Smooth muscle cell of the brain vasculature (primary cell): ENCODE results near the gene ALDH6A1.
"Not testable (repeated sequence)": the region's sequence is repeated elsewhere in the genome, so short reads cannot be mapped to it uniquely, and the experiment has no call there.

Experiments
- DNase-seq: peaks from one replicate; pipeline ENCODE4 v3.0.0-alpha.2; 2012; ENCODE audit warnings: low read depth, low spot score

The ALDH6A1 gene

DNA sequence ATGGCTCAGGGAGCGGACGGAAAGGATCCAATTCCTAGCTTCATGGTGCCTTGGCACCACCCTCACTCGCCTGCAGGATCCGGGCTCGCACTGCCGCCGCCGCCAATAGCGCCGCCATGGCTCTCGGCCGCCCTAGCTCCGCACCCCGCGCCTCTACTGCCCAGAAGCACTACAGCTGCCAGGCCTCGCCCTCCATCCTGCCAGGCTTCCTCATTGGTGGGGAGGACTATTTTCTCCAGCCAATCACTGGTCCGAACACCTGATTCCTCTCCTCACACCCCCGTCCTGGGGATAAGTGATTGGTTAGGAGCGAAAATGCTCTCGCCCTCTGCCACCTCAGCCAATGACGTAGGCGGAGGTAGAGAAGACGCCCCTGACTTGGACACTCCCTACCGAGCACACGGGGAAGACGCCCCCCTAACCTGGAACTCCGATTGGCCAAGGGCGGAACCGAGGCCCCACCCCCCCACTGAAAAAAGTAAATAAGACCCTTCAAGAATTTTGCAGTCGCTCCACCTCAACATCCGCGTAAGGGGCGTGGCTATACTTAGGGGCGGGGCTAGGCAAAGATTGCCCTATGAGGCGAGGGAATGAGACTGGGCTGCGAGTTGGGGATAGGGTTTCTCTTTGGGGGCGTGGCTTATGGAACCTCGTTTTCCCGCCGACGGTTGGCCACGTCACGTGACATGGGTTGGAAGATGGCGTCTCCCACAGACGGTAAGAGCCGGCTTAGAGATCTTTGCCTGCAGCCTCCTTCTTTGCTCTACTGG is at the start of gene ALDH6A1, which contains the start of gene LIN52:
ALDH6A1 (minus strand) TSS at position 177 of the 770 bp plus-strand sequence; CDS start at position 118, 59 bp downstream.
LIN52 (plus strand) TSS at position 680 of the 770 bp plus-strand sequence; CDS start at position 699, 19 bp downstream.
- DNase-seq: peak; percentile 100

GRCh38 chr14:74127634-74128033 is 43.4 kb upstream of the ALDH6A1 start:
- DNase-seq: no peak

GRCh38 chr14:74126315-74127013 is 42.2 kb upstream of the ALDH6A1 start:
- no peak for DNase-seq

DNA sequence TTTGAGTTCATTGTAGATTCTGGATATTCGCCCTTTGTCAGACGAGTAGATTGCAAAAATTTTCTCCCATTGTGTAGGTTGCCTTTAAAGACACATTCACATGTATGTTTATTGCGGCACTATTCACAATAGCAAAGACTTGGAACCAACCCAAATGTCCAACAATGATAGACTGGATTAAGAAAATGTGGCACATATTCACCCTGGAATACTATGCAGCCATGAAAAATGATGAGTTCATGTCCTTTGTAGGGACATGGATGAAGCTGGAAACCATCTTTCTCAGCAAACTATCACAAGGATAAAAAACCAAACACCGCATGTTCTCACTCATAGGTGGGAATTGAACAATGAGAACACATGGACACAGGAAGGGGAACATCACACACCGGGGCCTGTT is 41.2 kb upstream of the ALDH6A1 start:
- not testable (repeated sequence) for DNase-seq

DNA sequence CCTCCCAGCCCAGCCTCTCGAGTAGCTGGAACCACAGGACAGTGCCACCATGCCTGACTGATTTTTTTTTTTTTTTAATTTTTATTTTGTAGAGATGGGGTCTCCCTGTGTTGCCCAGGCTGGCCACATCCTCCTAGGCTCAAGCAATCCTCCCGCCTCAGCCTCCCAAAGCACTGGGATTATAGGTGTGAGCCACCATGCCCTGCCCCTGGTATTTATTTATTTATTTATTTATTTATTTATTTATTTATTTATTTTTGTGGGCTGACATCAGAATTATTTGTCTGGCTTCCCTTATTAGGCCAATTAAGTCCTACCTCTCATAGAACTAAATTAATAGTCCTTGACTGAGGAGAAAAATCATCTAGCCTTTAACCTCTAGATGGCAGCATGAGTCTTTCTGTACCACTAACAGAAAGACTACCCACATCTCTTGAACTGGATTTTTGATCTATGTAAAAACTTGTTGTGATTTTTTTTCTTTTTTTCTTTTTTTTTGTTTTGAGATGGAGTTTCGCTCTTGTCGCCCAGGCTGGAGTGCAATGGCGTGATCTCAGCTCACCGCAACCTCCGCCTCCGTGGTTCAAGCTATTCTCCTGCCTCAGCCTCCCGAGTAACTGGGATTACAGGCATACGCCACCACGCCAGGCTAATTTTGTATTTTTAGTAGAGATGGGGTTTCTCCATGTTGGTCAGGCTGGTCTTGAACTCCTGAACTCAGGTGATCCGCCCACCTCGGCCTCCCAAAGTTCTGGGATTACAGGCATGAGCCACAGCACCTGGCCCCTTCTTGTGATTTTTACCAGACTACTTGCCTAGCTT is 27.4 kb upstream of the ALDH6A1 start:
- peak; percentile 3 for DNase-seq

DNA sequence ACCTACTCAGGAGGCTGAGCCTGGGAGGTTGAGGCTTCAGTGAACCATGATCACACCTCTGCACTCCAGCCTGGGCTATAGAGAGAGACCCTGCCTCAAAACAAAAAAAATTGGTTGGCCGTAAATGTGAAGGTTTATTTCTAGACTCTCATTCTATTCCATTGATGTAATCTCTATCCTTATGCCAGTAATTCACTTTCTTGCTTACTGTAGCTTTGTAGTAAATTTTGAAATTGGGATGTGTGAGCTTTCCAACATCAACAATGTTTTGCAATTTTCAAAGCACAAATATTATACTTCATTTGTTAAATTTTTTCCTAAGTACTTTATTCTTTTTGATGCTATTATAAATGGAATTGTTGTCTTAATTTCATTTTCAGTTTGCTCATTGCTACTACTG is 25.1 kb upstream of the ALDH6A1 start:
- no peak for DNase-seq

- DNase-seq: no peak
These were observed 21.1 kb upstream of the ALDH6A1 start for GRCh38 chr14:74105381-74105780.

- no peak for DNase-seq
These were observed 5.2 kb upstream of the ALDH6A1 start for GRCh38 chr14:74089251-74090020.

DNA sequence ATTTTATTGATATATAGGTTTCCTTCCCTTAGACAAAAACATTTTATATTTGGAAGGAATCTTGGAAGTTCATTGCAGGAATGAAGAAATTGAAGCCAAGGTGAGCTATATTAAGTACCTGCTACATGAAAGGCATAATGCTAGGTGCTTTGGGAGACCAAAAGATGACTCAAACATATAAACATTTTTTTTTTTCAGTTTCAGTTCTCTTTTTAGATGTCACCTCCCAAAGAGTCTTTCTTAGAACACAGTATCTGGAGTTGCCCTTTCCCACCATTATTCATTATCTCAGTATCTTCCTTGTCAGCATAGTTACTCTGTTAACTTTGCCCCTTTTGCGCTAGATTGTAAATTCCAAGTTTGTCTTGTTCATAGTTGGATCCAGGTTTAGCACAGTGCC is 1.6 kb upstream of the ALDH6A1 start:
- no peak for DNase-seq

DNA sequence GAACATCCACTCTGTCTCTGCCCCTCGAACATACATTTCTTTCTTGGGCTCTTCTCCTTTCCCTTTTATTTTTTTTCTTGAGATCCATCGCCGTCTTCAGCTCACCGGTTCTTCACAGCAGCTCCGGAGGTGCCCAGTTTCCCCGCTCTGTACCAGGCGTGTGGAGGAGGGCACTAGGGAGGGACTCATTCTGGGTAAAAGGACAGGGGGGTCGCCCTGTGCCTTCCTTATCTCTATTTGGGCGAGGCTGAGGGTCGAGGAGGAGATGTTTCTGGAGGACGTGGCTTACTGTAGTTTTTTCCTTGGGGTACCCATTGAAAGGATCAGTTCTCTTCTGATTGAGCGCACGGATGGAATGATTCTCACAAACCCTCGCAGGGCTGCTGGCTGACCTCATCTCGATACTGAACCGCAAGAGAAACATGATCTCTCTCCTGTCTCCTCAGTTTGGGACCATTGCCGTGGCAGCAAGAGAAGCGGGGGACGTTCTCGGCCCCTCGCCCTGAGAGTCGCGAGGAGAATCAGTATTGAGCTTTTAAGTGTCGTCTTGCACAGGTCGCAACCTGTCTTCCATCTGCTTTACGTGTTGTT is 889 bp upstream of the ALDH6A1 start:
- no peak for DNase-seq

GRCh38 chr14:74083784-74084276 is 423 bp downstream of the ALDH6A1 start:
- DNase-seq: no peak

DNA sequence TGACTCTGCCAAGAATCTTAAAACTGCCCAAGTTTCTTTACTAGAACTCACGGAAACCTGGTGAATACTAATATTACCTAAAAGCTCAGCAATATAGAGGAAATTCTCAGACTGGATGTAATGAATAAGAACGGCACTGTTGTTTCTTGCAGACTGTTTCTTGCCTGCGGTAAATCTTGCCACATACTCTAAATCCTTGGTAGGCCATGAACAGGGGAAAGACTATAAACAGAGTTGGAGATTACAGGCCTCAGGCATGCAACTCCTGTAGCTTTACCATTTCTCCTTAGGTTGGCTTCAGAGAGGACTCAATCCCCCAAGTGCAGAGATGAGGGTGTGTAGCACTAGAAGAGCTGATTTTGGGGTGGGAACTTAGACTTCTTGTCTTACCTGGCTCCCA is 1.1 kb downstream of the ALDH6A1 start:
- DNase-seq: no peak

DNA sequence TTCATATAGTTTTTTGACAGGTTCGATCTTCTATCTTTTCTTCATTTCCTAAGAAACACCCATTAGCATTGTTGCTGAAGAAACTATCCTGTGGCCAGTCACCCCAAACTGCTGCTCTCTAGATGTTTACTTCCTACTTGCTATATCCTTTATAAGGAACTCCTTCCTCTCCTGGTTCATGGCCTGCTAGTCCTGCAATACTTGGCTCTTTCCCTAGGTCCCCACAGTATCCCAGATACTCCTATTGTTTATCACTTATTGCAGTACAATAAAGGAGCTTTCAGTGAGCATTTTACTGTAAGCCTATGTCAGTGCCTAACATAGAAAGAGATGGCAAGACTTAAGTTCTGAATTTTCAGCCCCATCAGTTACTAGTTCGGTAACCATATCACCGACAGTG is 2.8 kb downstream of the ALDH6A1 start:
- no peak for DNase-seq

GRCh38 chr14:74080820-74081460 is 3.3 kb downstream of the ALDH6A1 start:
- DNase-seq: no peak

DNA sequence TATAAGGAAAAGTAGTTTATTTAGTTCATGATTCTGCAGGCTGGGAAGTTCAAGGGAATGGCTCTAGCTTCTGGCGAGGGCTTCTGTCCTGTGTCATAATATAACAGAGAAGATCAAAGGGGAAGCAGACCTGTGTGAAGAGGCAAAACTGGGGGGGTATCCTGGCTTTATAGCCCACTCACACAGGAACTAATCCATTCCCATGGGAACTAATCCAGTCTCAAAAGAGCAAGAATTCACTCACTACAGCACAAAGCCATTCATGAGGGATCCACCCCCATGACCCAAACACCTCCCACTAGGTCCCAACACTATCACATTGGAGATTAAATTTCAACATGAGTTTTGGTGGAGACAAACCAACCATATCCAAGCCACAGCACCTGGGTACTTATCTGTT is 6.9 kb downstream of the ALDH6A1 start:
- no peak for DNase-seq

DNA sequence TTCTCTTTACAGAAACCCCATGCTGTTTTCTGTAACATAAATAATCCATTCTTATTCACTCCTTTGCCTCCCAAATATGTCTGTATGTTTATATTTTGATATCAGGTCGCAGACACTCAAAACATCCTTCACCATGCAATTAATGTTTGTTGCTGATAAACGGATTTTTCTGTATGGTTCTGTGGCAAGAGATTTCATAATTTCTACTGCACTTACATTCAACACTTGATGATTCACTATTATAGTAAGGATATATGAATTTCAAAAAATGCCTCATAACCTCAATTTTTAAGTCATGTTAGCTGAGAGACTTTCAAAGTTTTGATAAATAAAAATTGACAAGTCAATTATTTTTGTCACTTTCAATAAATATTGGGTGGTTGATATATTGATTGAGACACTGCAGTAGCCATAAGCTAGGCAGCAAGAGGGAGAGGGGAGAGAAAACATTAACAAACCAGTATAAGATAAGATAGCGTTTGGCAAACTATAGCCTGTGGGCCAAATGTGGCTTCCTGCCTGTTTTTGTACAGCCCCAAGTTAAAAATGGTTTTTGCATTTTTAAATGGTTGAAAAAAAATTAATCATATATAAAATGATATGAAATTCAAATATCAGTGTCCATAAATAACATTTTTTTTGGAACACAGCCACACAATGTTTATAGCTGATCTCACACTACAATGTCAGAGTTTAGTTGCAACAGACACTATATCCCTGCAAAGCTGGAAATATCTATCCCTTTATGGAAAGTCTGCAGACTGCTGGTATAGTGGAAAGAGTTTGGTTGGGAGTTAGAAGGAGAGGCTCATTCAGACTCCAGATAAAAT is 18.3 kb downstream of the ALDH6A1 start:
- DNase-seq: no peak

DNA sequence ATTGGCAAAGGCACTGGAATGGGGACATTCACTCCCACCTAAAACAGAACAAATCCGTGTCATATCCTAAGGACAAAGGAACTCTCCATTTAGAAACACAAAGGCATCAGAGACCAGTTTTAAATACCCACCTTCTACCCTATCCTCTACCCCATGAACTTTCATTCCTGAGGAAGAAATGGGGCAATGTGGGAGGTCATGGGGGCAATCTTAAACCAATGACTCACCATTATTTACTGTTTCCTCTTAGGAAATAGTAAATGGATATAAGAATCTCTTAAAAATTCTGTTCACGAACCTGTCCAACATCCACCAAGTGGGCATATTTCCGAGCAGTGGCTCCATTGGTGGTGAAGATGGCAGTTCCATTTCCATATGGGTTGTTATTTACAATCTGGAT is 19.4 kb downstream of the ALDH6A1 start:
- no peak for DNase-seq

DNA sequence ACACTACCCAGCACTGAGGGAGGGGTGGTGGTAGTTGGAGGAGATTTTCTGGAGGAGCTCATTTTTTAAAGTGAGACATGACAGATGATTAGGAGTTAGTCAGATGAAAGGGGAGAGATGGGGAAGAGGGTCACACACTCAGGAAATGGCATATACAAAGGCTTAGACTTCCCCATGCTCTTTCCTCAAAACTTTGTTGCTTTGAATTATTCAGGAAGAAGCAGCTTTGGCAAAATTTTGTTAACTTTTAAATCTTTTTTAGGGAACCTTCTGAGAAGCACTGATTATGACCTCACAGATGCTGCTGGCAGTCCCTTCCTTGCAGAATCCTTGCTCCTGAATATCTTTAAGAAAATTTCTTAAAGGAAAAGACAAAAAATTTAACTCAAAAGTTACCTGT is 19.8 kb downstream of the ALDH6A1 start:
- no peak for DNase-seq

- DNase-seq: no peak
These were observed 21.5 kb downstream of the ALDH6A1 start for GRCh38 chr14:74062809-74063150.
